Cardiac muscle cell (in vitro differentiated cells and primary cell): ENCODE results near the gene POLN. TPM values are rescaled to one million over a fixed set of nuclear protein-coding genes. Genes with fewer than 3 reads are reported as not detected.

Experiments used
- DNase-seq, 2 donors: peaks; one replicate each; pipeline versions ENCODE4 v3.0.0 to v3.0.0-alpha.2; 2010 to 2017; ENCODE audit warnings: low read depth in 1 of 2, low spot score in 1 of 2
- H3K27ac ChIP-seq: fragments of 200-600 bp; sonication (generic); 2 replicates; pipeline ENCODE4 v1.5.1; 2016
- H3K27me3 ChIP-seq: fragments of 200-600 bp; sonication (generic); 2 replicates; pipeline ENCODE4 v1.6.0; 2016; ENCODE audit warnings: control low read depth
- H3K36me3 ChIP-seq: fragments of 200-600 bp; sonication (generic); 2 replicates; pipeline ENCODE4 v1.5.1; 2016; ENCODE audit warnings: control low read depth
- H3K4me1 ChIP-seq: fragments of 200-600 bp; sonication (generic); 2 replicates; pipeline ENCODE4 v1.8.1; 2017; ENCODE audit warnings: low read depth, mild to moderate bottlenecking, mixed run types
- H3K4me3 ChIP-seq: fragments of 200-600 bp; sonication (generic); 2 replicates; pipeline ENCODE4 v1.5.1; 2016; ENCODE audit warnings: mild to moderate bottlenecking
- H3K9me3 ChIP-seq: fragments of 200-600 bp; sonication (generic); 2 replicates; pipeline ENCODE4 v1.5.1; 2017; ENCODE audit warnings: low read depth, mild to moderate bottlenecking, control low read depth
- CTCF ChIP-seq: IDR thresholded peaks from 2 replicates; pipeline ENCODE4 v1.5.1; 2012; ENCODE audit warnings: low read depth, mild to moderate bottlenecking, low read length
- polyA plus RNA-seq: library from polyadenylated mRNA; unstranded; fragments of >200 nt; fragmentation: Nextera tagmentation; extraction: Ambion mirVana; gene quantifications from 2 replicates; pipeline ENCODE4 v1.2.1, GENCODE V29; 2016
- total RNA-seq: library from RNA; depleted of rRNA; stranded (reverse); fragments of >200 nt; gene quantifications from 2 replicates; pipeline ENCODE4 v1.2.3, GENCODE V29; 2016

Gene POLN
- total and polyA plus RNA-seq, 2 experiments from 2014 or later = 5.2 to 9.0 TPM

- H3K4me3 ChIP-seq = no peak overlapping the region
- peaks cover 8% of the 10 kb centered on the region for H3K36me3 ChIP-seq
- H3K9me3 ChIP-seq = no peaks in the 10 kb centered on the region
- no peaks in the 10 kb centered on the region for H3K4me1 ChIP-seq
- H3K27ac ChIP-seq = no peak overlapping the region
- DNase-seq = no peak
- no peaks in the 10 kb centered on the region for H3K27me3 ChIP-seq
- TF ChIP-seq CTCF = no peak
Observed at GRCh38 chr4:2248044-2248780, 6.3 kb upstream of the POLN start.

GRCh38 chr4:2247128-2248043 lies 5.5 kb upstream of the POLN start:
- Histone ChIP-seq H3K27ac (no peak overlapping the region), H3K4me3 (no peak overlapping the region), H3K9me3 (no peaks in the 10 kb centered on the region), H3K27me3 (no peaks in the 10 kb centered on the region), H3K4me1 (no peaks in the 10 kb centered on the region), H3K36me3 (peaks cover 5% of the 10 kb centered on the region)
- TF ChIP-seq CTCF = no peak
- DNase-seq = no peak

GRCh38 chr4:2246384-2247127 lies 4.6 kb upstream of the POLN start:
- no peaks in the 10 kb centered on the region for H3K4me1 ChIP-seq
- no peak for TF ChIP-seq CTCF
- H3K27ac ChIP-seq = no peak overlapping the region
- no peaks in the 10 kb centered on the region for H3K27me3 ChIP-seq
- H3K4me3 ChIP-seq = no peak overlapping the region
- no peaks in the 10 kb centered on the region for H3K9me3 ChIP-seq
- no peak for DNase-seq
- peaks cover 5% of the 10 kb centered on the region for H3K36me3 ChIP-seq

GRCh38 chr4:2245787-2246275 lies 3.9 kb upstream of the POLN start:
- Histone ChIP-seq H3K27ac (no peak overlapping the region), H3K36me3 (peaks cover 5% of the 10 kb centered on the region), H3K27me3 (no peaks in the 10 kb centered on the region), H3K4me3 (no peak overlapping the region), H3K4me1 (peaks cover 3% of the 10 kb centered on the region), H3K9me3 (no peaks in the 10 kb centered on the region)
- DNase-seq = no peak
- TF ChIP-seq CTCF = no peak

GRCh38 chr4:2245057-2245786 lies 3.3 kb upstream of the POLN start:
- TF ChIP-seq CTCF = no peak
- no peaks in the 10 kb centered on the region for H3K9me3 ChIP-seq
- no peak overlapping the region for H3K4me3 ChIP-seq
- H3K36me3 ChIP-seq = peaks cover 4% of the 10 kb centered on the region
- no peak overlapping the region for H3K27ac ChIP-seq
- H3K4me1 ChIP-seq = peaks cover 8% of the 10 kb centered on the region
- no peaks in the 10 kb centered on the region for H3K27me3 ChIP-seq
- no peak for DNase-seq
